ENCODE measurements around the gene AOC1.

Gene AOC1

GRCh38 chr7:150852371-150852905 is at the start of gene AOC1:
AOC1 (plus strand) TSS chr7:150852517; CDS start chr7:150856471, 3,954 bp downstream.
- Histone ChIP-seq H4K20me1 (ENCODE audit: insufficient read depth, low read length) (no peaks in the 10 kb centered on the region), H3K27ac (ENCODE audit: low read depth, low read length, poor library complexity, severe bottlenecking) (no peak within 1 kb of the TSS), H3K9me3 (ENCODE audit: low read length) (no peaks in the 10 kb centered on the region), H3K9ac (ENCODE audit: low read length) (no peak within 1 kb of the TSS), H2AFZ (ENCODE audit: low read length) (no peak within 1 kb of the TSS), H3F3A (ENCODE audit: insufficient read depth, low read length) (no peaks in the 10 kb centered on the region), H3K4me3 (ENCODE audit: low read depth, low read length, poor library complexity, severe bottlenecking) (no peak within 1 kb of the TSS), H3K4me2 (ENCODE audit: low read length) (no peak within 1 kb of the TSS), H3K27me3 (ENCODE audit: insufficient read depth, low read length) (peaks cover 35% of the 10 kb centered on the region; the same call in 1 of the 2 replicates), H3K36me3 (ENCODE audit: insufficient read depth, low read length) (no peaks in the 10 kb centered on the region), H3K4me1 (ENCODE audit: insufficient read depth, low read length, severe bottlenecking) (no peaks in the 10 kb centered on the region), H3K79me2 (ENCODE audit: insufficient read depth, low read length) (no peaks in the 10 kb centered on the region), H3K9me2 (ENCODE audit: low read depth, low read length) (no peaks in the 10 kb centered on the region)
- TF ChIP-seq EZH2 (IDR thresholded peaks at IDR 0.05; ENCODE audit: borderline replicate concordance, low read length) (no peak), CTCF (IDR thresholded peaks at IDR 0.05; ENCODE audit: low read length) (no peak)

DNA sequence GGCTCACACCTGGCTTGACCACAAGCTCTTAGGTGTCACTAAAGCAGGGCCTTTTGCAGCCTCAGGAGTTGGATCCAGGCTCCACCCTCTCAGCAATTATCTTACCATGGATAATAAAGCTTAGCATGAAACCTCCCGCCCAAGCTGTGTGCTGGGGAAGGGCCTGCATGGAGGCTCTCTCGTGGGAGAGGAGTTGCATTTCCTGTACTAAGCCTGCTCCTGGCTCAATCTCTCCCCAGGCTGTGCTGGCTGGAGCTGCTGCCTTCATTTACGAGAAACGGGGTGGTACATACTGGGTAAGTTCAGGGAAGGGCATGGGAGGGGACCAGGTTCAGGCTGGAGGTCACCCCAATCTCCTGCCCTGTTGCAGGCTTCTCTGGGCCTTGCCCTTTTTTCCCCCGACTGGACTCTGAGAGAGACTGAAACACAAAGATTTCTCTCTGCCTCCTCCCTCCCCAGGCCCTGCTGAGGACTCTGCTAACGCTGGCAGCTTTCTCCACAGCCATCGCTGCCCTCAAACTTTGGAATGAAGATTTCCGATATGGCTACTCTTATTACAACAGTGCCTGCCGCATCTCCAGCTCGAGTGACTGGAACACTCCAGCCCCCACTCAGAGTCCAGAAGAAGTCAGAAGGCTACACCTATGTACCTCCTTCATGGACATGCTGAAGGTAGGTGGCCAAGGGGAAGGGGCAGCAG is 49.0 kb upstream of the AOC1 start:
- Histone ChIP-seq H3K27ac (ENCODE audit: low read depth, low read length, poor library complexity, severe bottlenecking) (no peak overlapping the region), H3K9me2 (ENCODE audit: low read depth, low read length) (0 out of 2 replicates have a peak, but pooled peaks cover 2% of the 10 kb centered on the region), H3K4me3 (ENCODE audit: low read depth, low read length, poor library complexity, severe bottlenecking) (no peak overlapping the region), H3F3A (ENCODE audit: insufficient read depth, low read length) (no peaks in the 10 kb centered on the region), H3K4me1 (ENCODE audit: insufficient read depth, low read length, severe bottlenecking) (no peaks in the 10 kb centered on the region), H3K9ac (ENCODE audit: low read length) (no peak overlapping the region), H3K79me2 (ENCODE audit: insufficient read depth, low read length) (no peaks in the 10 kb centered on the region), H3K27me3 (ENCODE audit: insufficient read depth, low read length) (peaks cover 18% of the 10 kb centered on the region), H4K20me1 (ENCODE audit: insufficient read depth, low read length) (no peaks in the 10 kb centered on the region), H3K36me3 (ENCODE audit: insufficient read depth, low read length) (no peaks in the 10 kb centered on the region), H3K4me2 (ENCODE audit: low read length) (no peak overlapping the region), H3K9me3 (ENCODE audit: low read length) (peaks cover 5% of the 10 kb centered on the region), H2AFZ (ENCODE audit: low read length) (no peak overlapping the region)
- TF ChIP-seq CTCF (IDR thresholded peaks at IDR 0.05; ENCODE audit: low read length) = no peak
- TF ChIP-seq EZH2 (IDR thresholded peaks at IDR 0.05; ENCODE audit: borderline replicate concordance, low read length) = no peak

- H3K79me2 ChIP-seq (ENCODE audit: insufficient read depth, low read length) = no peaks in the 10 kb centered on the region
- TF ChIP-seq EZH2 (IDR thresholded peaks at IDR 0.05; ENCODE audit: borderline replicate concordance, low read length) = no peak
- no peak for TF ChIP-seq CTCF (IDR thresholded peaks at IDR 0.05; ENCODE audit: low read length)
- no peaks in the 10 kb centered on the region for H3F3A ChIP-seq (ENCODE audit: insufficient read depth, low read length)
- H3K36me3 ChIP-seq (ENCODE audit: insufficient read depth, low read length) = no peaks in the 10 kb centered on the region
- no peak overlapping the region for H3K4me3 ChIP-seq (ENCODE audit: low read depth, low read length, poor library complexity, severe bottlenecking)
- H4K20me1 ChIP-seq (ENCODE audit: insufficient read depth, low read length) = no peaks in the 10 kb centered on the region
- no peak overlapping the region for H3K9ac ChIP-seq (ENCODE audit: low read length)
- no peak overlapping the region for H3K4me2 ChIP-seq (ENCODE audit: low read length)
- no peaks in the 10 kb centered on the region for H3K4me1 ChIP-seq (ENCODE audit: insufficient read depth, low read length, severe bottlenecking)
- 0 out of 2 replicates have a peak, but pooled peaks cover 2% of the 10 kb centered on the region for H3K9me2 ChIP-seq (ENCODE audit: low read depth, low read length)
- H2AFZ ChIP-seq (ENCODE audit: low read length) = no peak overlapping the region
- no peak overlapping the region for H3K27ac ChIP-seq (ENCODE audit: low read depth, low read length, poor library complexity, severe bottlenecking)
- peaks cover 5% of the 10 kb centered on the region for H3K9me3 ChIP-seq (ENCODE audit: low read length)
- H3K27me3 ChIP-seq (ENCODE audit: insufficient read depth, low read length) = peaks cover 18% of the 10 kb centered on the region
These were observed 47.5 kb upstream of the AOC1 start for GRCh38 chr7:150804802-150805201.
